Activated naive CD8-positive, alpha-beta T cell treated with anti-CD3 and anti-CD28 coated beads, Interleukin-2, amount 10 ng/mL, durations not matched to agents 7 days and 5 days (primary cell): ENCODE measurements around the gene PTPN21. TPM values are rescaled to one million over a fixed set of nuclear protein-coding genes. Genes with fewer than 3 reads are reported as not detected.

Experiments
- ATAC-seq: fragments of 150-1000 bp; cut with Tn5 transposase; one replicate; pipeline ENCODE4 v1.10.0; 2021; ENCODE audit warnings: low read depth, moderate library complexity
- POLR2A ChIA-PET: fragments of 350-600 bp; sonication (Branson Sonifier 250); formaldehyde crosslinking; loops from one replicate; lab custom pipeline; 2021; ENCODE audit warnings: antibody characterized with exemption; lab: Charles Lee
- DNase-seq: peaks from one replicate; pipeline ENCODE4 v3.0.0; 2021
- H3K27ac Mint-ChIP-seq: one replicate; pipeline ENCODE4 v1.8.0; 2022; ENCODE audit warnings: mild to moderate bottlenecking, mixed read lengths
- H3K27me3 Mint-ChIP-seq: one replicate; pipeline ENCODE4 v1.8.0; 2022; ENCODE audit warnings: mild to moderate bottlenecking, moderate library complexity, mixed read lengths
- H3K36me3 Mint-ChIP-seq: one replicate; pipeline ENCODE4 v1.8.0; 2021; ENCODE audit warnings: mild to moderate bottlenecking, mixed read lengths
- H3K4me1 Mint-ChIP-seq: one replicate; pipeline ENCODE4 v1.8.0; 2021; ENCODE audit warnings: mixed read lengths
- H3K4me3 Mint-ChIP-seq: one replicate; pipeline ENCODE4 v1.8.0; 2022; ENCODE audit warnings: mild to moderate bottlenecking, moderate library complexity, mixed read lengths
- H3K9me3 Mint-ChIP-seq: one replicate; pipeline ENCODE4 v1.8.0; 2021; ENCODE audit warnings: mixed read lengths
- total RNA-seq, 2 experiments: library from RNA; stranded (reverse); gene quantifications; one replicate each; pipeline ENCODE4 v1.2.3, GENCODE V29; 2021

The PTPN21 gene
- total RNA-seq, 2 experiments from 2014 or later = not detected

- H3K27me3 Mint-ChIP-seq = peaks cover 6% of the 10 kb centered on the region
- H3K27ac Mint-ChIP-seq = no peak overlapping the region
- POLR2A ChIA-PET = no interaction called here
- H3K9me3 Mint-ChIP-seq = no peaks in the 10 kb centered on the region
- no peak overlapping the region for H3K4me3 Mint-ChIP-seq
- ATAC-seq (no peak), DNase-seq (no peak)
- peaks cover 5% of the 10 kb centered on the region for H3K4me1 Mint-ChIP-seq
- H3K36me3 Mint-ChIP-seq = no peaks in the 10 kb centered on the region
Measured at GRCh38 chr14:88488081-88488480, 66.7 kb downstream of the PTPN21 start.

- H3K4me1 Mint-ChIP-seq = no peaks in the 10 kb centered on the region
- H3K27ac Mint-ChIP-seq = no peak overlapping the region
- no peaks in the 10 kb centered on the region for H3K9me3 Mint-ChIP-seq
- H3K27me3 Mint-ChIP-seq = peaks cover 4% of the 10 kb centered on the region
- DNase-seq (no peak), ATAC-seq (no peak)
- no peaks in the 10 kb centered on the region for H3K36me3 Mint-ChIP-seq
- POLR2A ChIA-PET = no interaction called here
- H3K4me3 Mint-ChIP-seq = no peak overlapping the region
Measured at GRCh38 chr14:88482524-88482923, 72.3 kb downstream of the PTPN21 start.

DNA sequence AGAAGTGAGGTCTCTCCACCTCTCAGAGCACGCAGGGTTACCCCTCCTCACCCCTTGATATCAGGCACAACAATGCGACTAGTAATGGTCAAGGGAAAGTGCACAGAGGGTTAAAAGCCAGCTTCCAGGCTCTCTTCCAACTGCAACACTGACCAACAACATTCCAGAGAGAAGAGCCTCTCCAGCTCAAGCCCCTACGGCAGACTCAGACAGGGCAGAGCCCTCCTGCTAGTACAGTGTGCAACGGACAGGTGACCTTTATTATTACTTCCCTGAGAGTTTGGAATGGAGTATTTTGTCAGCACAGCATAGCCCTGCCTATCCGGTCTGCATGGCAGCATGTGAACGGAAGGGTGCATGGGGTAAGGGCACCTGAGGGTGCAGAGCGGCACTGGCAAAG, 73.0 kb downstream of the PTPN21 start:
- H3K4me3 Mint-ChIP-seq = no peak overlapping the region
- POLR2A ChIA-PET = no interaction called here
- no peaks in the 10 kb centered on the region for H3K9me3 Mint-ChIP-seq
- no peaks in the 10 kb centered on the region for H3K36me3 Mint-ChIP-seq
- peaks cover 4% of the 10 kb centered on the region for H3K27me3 Mint-ChIP-seq
- no peak for ATAC-seq
- no peak for DNase-seq
- H3K4me1 Mint-ChIP-seq = no peaks in the 10 kb centered on the region
- no peak overlapping the region for H3K27ac Mint-ChIP-seq

- DNase-seq (no peak), ATAC-seq (no peak)
- no peaks in the 10 kb centered on the region for H3K9me3 Mint-ChIP-seq
- H3K36me3 Mint-ChIP-seq = no peaks in the 10 kb centered on the region
- H3K27me3 Mint-ChIP-seq = peaks cover 4% of the 10 kb centered on the region
- no peaks in the 10 kb centered on the region for H3K4me1 Mint-ChIP-seq
- no peak overlapping the region for H3K27ac Mint-ChIP-seq
- H3K4me3 Mint-ChIP-seq = no peak overlapping the region
- POLR2A ChIA-PET = no interaction called here
Measured at GRCh38 chr14:88481059-88481458, 73.7 kb downstream of the PTPN21 start.

GRCh38 chr14:88479574-88479987, 75.2 kb downstream of the PTPN21 start:
- peaks cover 2% of the 10 kb centered on the region for H3K27me3 Mint-ChIP-seq

DNA sequence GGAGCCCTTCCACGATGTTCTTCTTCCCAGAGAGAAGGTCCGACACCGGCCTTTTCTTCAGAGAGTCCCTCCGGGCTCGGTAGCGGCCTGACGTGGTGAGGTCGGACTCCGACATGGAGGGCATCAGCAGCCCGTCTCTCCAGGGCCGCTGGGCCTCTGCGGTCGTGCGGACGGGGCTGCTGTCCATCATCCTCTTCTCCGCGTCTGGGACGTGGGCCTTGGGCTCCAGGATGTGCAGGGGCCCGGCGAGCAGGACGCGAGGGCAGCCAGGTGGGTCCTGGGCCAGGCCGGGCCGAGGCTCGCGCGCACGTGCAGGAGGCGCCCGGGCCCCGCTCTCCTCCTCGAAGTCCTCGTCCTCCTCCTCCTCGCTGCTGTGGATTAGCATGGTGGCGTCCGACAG, 75.9 kb downstream of the PTPN21 start:
- H3K4me3 Mint-ChIP-seq = no peak overlapping the region
- H3K4me1 Mint-ChIP-seq = no peaks in the 10 kb centered on the region
- no peak overlapping the region for H3K27ac Mint-ChIP-seq
- POLR2A ChIA-PET = no interaction called here
- no peaks in the 10 kb centered on the region for H3K36me3 Mint-ChIP-seq
- no peaks in the 10 kb centered on the region for H3K9me3 Mint-ChIP-seq
- DNase-seq (no peak), ATAC-seq (no peak)
- H3K27me3 Mint-ChIP-seq = peaks cover under 1% of the 10 kb centered on the region

More at GRCh38 chr14:88479574-88479987, 75.2 kb downstream of the PTPN21 start:
- Mint-ChIP-seq H3K4me1 (no peaks in the 10 kb centered on the region), H3K36me3 (no peaks in the 10 kb centered on the region), H3K27ac (no peak overlapping the region), H3K4me3 (no peak overlapping the region), H3K9me3 (no peaks in the 10 kb centered on the region)
- ATAC-seq (no peak), DNase-seq (no peak)
- POLR2A ChIA-PET = no interaction called here

DNA sequence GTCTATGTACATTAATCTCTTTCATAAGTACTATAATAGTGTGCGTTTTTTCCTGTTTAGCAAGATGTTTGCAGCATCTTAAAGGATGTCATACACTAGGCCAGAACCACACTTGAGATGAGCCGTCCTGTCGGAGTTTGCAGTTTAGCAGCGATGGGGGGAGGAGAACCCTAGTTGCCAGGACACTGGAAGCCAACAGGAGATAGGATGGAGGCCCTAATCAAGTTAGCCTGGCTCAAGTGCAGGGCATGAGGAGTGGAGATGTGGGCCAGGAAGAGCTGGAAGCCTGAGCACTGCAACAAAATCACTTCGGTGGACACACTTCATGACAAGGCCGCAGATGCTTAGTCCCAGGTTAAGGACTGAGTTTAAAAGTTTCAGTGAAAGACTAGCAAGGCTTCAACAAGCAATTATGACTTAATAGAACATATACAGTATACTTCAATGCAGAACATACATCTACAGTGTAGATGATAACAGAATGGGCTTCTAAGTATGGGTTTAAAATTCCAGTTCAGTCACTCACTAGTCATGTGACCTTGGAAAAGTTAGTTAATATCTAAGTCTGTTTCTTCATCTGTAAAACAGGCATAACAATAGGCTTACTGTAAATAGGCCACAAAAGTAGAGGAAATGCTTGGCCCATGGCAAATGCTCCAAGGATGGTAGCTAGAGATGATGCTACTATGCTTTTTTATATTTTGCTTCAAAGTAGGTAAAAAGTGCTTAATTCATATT, 77.1 kb downstream of the PTPN21 start:
- Mint-ChIP-seq H3K27me3 (no peaks in the 10 kb centered on the region), H3K36me3 (no peaks in the 10 kb centered on the region), H3K9me3 (no peaks in the 10 kb centered on the region), H3K27ac (no peak overlapping the region), H3K4me1 (no peaks in the 10 kb centered on the region), H3K4me3 (no peak overlapping the region)
- POLR2A ChIA-PET = no interaction called here
- ATAC-seq (no peak), DNase-seq (no peak)

GRCh38 chr14:88476825-88477224, 78.0 kb downstream of the PTPN21 start:
- POLR2A ChIA-PET = no interaction called here
- DNase-seq (no peak), ATAC-seq (no peak)
- no peak overlapping the region for H3K4me3 Mint-ChIP-seq
- H3K4me1 Mint-ChIP-seq = no peaks in the 10 kb centered on the region
- H3K9me3 Mint-ChIP-seq = no peaks in the 10 kb centered on the region
- H3K27ac Mint-ChIP-seq = no peak overlapping the region
- no peaks in the 10 kb centered on the region for H3K27me3 Mint-ChIP-seq
- H3K36me3 Mint-ChIP-seq = no peaks in the 10 kb centered on the region

DNA sequence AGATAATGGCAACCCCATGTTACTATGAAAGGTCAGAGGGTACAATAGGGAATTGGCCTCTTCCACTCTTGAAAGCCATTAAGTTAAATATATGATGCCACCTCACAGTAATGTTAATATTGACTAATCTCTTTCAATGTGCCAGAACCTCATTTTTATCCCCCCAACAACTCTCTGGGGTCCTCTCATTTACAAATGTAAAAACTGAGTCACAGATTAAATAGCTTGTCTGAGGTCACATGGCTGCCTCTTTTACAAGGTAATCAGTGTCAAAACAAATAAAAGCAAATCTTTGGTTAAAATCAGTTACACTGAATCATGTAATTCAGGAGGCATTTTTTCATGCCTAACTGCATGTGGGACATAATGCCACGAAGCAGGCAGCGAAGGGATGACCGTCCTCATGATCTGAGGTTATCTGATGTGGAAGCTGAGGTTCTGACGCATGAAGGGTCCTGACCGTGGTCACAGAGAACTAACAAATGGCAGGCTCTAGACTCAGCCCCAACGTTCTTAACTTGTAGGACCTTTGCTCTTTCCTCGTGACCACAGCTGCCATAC, 78.5 kb downstream of the PTPN21 start:
- Mint-ChIP-seq H3K4me3 (no peak overlapping the region), H3K27ac (no peak overlapping the region), H3K27me3 (no peaks in the 10 kb centered on the region), H3K36me3 (no peaks in the 10 kb centered on the region), H3K4me1 (no peaks in the 10 kb centered on the region), H3K9me3 (no peaks in the 10 kb centered on the region)
- no peak for ATAC-seq
- DNase-seq = no peak
- POLR2A ChIA-PET = no interaction called here

GRCh38 chr14:88473791-88474190, 81.0 kb downstream of the PTPN21 start:
- DNase-seq (no peak), ATAC-seq (no peak)
- H3K27ac Mint-ChIP-seq = no peak overlapping the region
- H3K27me3 Mint-ChIP-seq = no peaks in the 10 kb centered on the region
- no peak overlapping the region for H3K4me3 Mint-ChIP-seq
- POLR2A ChIA-PET = no interaction called here
- no peaks in the 10 kb centered on the region for H3K36me3 Mint-ChIP-seq
- no peaks in the 10 kb centered on the region for H3K9me3 Mint-ChIP-seq
- H3K4me1 Mint-ChIP-seq = no peaks in the 10 kb centered on the region

DNA sequence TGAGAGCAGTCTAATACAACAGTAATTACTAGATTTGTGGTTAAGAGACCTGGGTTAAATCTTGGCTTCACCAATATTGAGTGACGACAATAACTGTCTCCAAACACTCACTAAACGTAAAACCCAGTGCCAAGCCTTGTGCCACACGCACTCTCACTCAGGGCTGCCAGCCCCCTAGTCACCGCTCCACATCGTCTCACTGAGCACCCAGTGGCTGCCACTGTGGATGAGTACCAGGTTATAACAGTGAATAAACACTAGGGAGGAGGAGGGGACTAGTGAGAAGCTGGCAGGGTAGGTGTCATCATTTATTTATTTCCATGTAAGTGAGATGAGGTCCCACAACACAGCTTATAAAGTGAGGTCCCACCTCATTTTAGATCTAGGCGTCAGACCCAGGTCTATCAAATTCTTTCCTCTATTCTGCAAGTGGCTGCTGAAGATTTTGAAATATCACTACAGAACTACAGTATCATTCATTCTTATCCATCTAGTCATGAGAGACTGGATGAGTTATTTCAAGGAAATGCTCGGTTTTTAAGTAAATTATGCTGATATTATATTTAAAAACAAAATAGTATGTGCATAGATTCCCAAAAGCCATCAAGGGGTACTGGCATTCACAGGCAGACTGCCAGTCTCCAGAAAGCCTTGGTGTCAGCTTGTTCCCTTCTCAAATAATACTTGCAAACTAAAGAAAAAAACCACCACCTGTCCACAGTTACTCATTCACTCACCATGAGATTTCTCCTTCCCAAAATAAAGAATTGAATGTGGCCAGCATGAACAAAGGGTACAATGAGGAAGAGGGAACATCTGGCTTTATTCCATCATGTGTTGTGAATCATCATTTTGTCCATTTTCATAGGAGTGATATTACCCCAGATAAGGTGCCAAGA, 84.0 kb downstream of the PTPN21 start:
- Mint-ChIP-seq H3K9me3 (no peaks in the 10 kb centered on the region), H3K27ac (no peak overlapping the region), H3K36me3 (no peaks in the 10 kb centered on the region), H3K4me3 (no peak overlapping the region), H3K27me3 (no peaks in the 10 kb centered on the region), H3K4me1 (no peaks in the 10 kb centered on the region)
- DNase-seq (no peak), ATAC-seq (no peak)
- POLR2A ChIA-PET = no interaction called here

- no peaks in the 10 kb centered on the region for H3K27me3 Mint-ChIP-seq
- H3K27ac Mint-ChIP-seq = no peak overlapping the region
- no peak for ATAC-seq
Measured at GRCh38 chr14:88468406-88468805, 86.4 kb downstream of the PTPN21 start.

DNA sequence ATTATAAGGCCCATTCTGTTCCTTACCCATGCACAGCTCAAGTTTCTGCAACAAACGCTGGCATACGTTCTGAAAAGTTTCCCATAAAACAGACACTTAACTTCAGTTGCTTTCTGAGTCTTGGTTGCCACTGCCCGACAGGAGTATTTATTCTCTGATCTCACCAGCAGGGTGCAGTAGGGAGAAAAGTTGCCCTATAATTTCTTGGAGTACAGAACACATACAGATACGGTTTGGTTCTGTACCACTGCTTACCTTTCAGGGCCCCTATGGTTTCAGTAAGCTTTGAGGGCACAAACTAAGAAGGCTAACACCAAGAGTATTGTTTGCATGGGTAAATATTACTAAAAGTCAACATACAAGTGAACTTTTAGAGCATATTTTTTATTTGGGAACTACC, 91.5 kb downstream of the PTPN21 start:
- peaks cover 1% of the 10 kb centered on the region for H3K9me3 Mint-ChIP-seq
- no peak overlapping the region for H3K4me3 Mint-ChIP-seq
- no peaks in the 10 kb centered on the region for H3K4me1 Mint-ChIP-seq
- H3K27ac Mint-ChIP-seq = no peak overlapping the region
- DNase-seq (no peak), ATAC-seq (no peak)
- peaks cover 3% of the 10 kb centered on the region for H3K36me3 Mint-ChIP-seq
- H3K27me3 Mint-ChIP-seq = no peaks in the 10 kb centered on the region
- POLR2A ChIA-PET = no interaction called here

More at GRCh38 chr14:88468406-88468805, 86.4 kb downstream of the PTPN21 start:
- POLR2A ChIA-PET = no interaction called here
- H3K4me3 Mint-ChIP-seq = no peak overlapping the region
- no peak for DNase-seq
- H3K9me3 Mint-ChIP-seq = no peaks in the 10 kb centered on the region
- no peaks in the 10 kb centered on the region for H3K36me3 Mint-ChIP-seq
- H3K4me1 Mint-ChIP-seq = no peaks in the 10 kb centered on the region
